Sciatic nerve (tissue), 2 donors: Measurements from ENCODE around the gene AMOTL2. TPM values are rescaled to one million over a fixed set of nuclear protein-coding genes. Genes with fewer than 3 reads are reported as not detected.

Experiments used
- ATAC-seq: fragments of 200-7000 bp; cut with Tn5 transposase; one replicate; pipeline ENCODE4 v1.9.1; 2020; ENCODE audit warnings: mild to moderate bottlenecking, moderate library complexity
- DNase-seq: peaks from one replicate; pipeline ENCODE4 v3.0.0-alpha.2; 2020; ENCODE audit warnings: low spot score
- intact Hi-C: fragments of 100-400 bp; cut with DNase I; formaldehyde crosslinking; loops from one replicate; pipeline ENCODE4 v1.14.2; 2022
- microRNA-seq: library from miRNA; unstranded; fragments of <30 nt; microRNA quantifications from one replicate; pipeline ENCODE4 v1.2.0, GENCODE V29; 2020
- total RNA-seq: library from RNA; stranded (reverse); fragmentation: NEBNext Ultra II Directional; extraction: Animal tissue kit (Norgen Biotek cat#: 25700); gene quantifications from one replicate; pipeline ENCODE4 v1.2.1, GENCODE V29; 2021
- donor health status: DM: no; HTN: no; CAD: no.
- donor health status: DM: no; HTN: no; CAD: no.

The AMOTL2 gene
- total RNA-seq, 1 donor from 2014 or later = 158 TPM

- intact Hi-C loops = loop anchor here (5.0 kb wide), 1 partner anchor 60 kb away; the partner anchor contains the start of gene AMOTL2
- DNase-seq = peak; percentile 68
- ATAC-seq = no peak
Observed at GRCh38 chr3:134312072-134312872, 62.0 kb downstream of the AMOTL2 start.

GRCh38 chr3:134311693-134312071 is 62.6 kb downstream of the AMOTL2 start:
- intact Hi-C loops = loop anchor here (5.0 kb wide), 1 partner anchor 61 kb away; the partner anchor contains the start of gene AMOTL2
- ATAC-seq (no peak), DNase-seq (no peak)

GRCh38 chr3:134311265-134311664 is 63.0 kb downstream of the AMOTL2 start:
- DNase-seq = peak; percentile 49
- no peak for ATAC-seq
- intact Hi-C loops = loop anchor here (5.0 kb wide), 1 partner anchor 61 kb away; the partner anchor contains the start of gene AMOTL2

- ATAC-seq (no peak), DNase-seq (peak; percentile 49)
- intact Hi-C loops = loop anchor here (2.0 to 5.0 kb wide), 2 partner anchors 62 to 165 kb away; partner anchors contain the start of gene AMOTL2
Observed at GRCh38 chr3:134309987-134310700, 64.1 kb downstream of the AMOTL2 start.

GRCh38 chr3:134308350-134308891 is 65.8 kb downstream of the AMOTL2 start:
- intact Hi-C loops = loop anchor here (2.0 kb wide), 1 partner anchor 166 kb away; no protein-coding TSS in a partner anchor
- DNase-seq = peak; percentile 93
- ATAC-seq = peak; percentile 92

GRCh38 chr3:134307425-134307824 is 66.8 kb downstream of the AMOTL2 start:
- intact Hi-C loops = no loop called here
- DNase-seq (no peak), ATAC-seq (no peak)

GRCh38 chr3:134306320-134306719 is 67.9 kb downstream of the AMOTL2 start:
- intact Hi-C loops = no loop called here
- DNase-seq (no peak), ATAC-seq (no peak)

Small RNA genes within 50 kb of the gene (microRNA-seq; reads per million reads assigned to microRNA genes)
- not detected for gene MIR6827

Other genes starting within 250 kb of the AMOTL2 start
- 60.9 TPM for gene RYK, start 123.6 kb downstream of the AMOTL2 start, total RNA-seq
- 39.1 TPM for gene ANAPC13, start 111.5 kb upstream of the AMOTL2 start, total RNA-seq
- 31.3 TPM for gene CEP63, start 111.6 kb upstream of the AMOTL2 start, total RNA-seq